ENCODE data around the gene RNF213.
A peak's percentile ranks its signal among the peaks of the same experiment; 100 is the strongest.

The RNF213 gene

GRCh38 chr17:80425835-80426426 is 165.3 kb downstream of the RNF213 start:
- Histone ChIP-seq H3K79me1 (replicated peaks; ENCODE audit: low read length, poor library complexity, severe bottlenecking) (peaks cover 5% of the 10 kb centered on the region), H3K36me3 (ENCODE audit: control insufficient read depth in 1 of 2, insufficient read depth in 2 of 2, low read depth in 1 of 2, low read length in 2 of 2) (peaks cover 10 to 19% of the 10 kb centered on the region in 2 experiments), H3K9me3 (ENCODE audit: control insufficient read depth, low read length) (no peaks in the 10 kb centered on the region), H3K9ac (ENCODE audit: low read length) (no peak overlapping the region), H2BK15ac (ENCODE audit: low read depth, poor library complexity, severe bottlenecking) (no peak overlapping the region), H3K4me1 (ENCODE audit: control insufficient read depth, insufficient read depth, low read depth, low read length) (peaks cover 8% of the 10 kb centered on the region), H2BK12ac (ENCODE audit: low read length in 2 of 2) (no peak overlapping the region), H3K18ac (ENCODE audit: low read depth in 1 of 2, low read length in 2 of 2) (no peak overlapping the region), H4K8ac (ENCODE audit: low read length) (no peak overlapping the region), H3K4me2 (ENCODE audit: low read length, poor library complexity, severe bottlenecking) (no peak overlapping the region), H3K27ac (ENCODE audit: low read length, poor library complexity, severe bottlenecking) (no peak overlapping the region), H3K27me3 (ENCODE audit: control insufficient read depth in 1 of 2, insufficient read depth in 1 of 2, low read length in 2 of 2) (peaks cover 0 to 8% of the 10 kb centered on the region in 2 experiments), H2AK5ac (ENCODE audit: low read length, severe bottlenecking) (no peak overlapping the region), H3K4ac (ENCODE audit: low read depth in 1 of 2, low read length in 2 of 2) (no peak overlapping the region), H4K91ac (ENCODE audit: low read length) (no peak overlapping the region), H3K14ac (ENCODE audit: low read length in 2 of 2) (no peak overlapping the region), H3K4me3 (ENCODE audit: insufficient read depth in 1 of 2, low read depth in 1 of 2, low read length in 2 of 2) (no peak overlapping the region), H2BK120ac (ENCODE audit: low read depth, low read length) (no peak overlapping the region), H2BK5ac (ENCODE audit: low read depth, low read length, poor library complexity, severe bottlenecking) (no peak overlapping the region), H3K23ac (ENCODE audit: low read length in 2 of 2) (no peak overlapping the region), H2AFZ (ENCODE audit: low read depth, low read length) (no peak overlapping the region)
- no peak for DNase-seq
- WGBS = 79% methylated on average over 9 of the region's 9 CpGs

- Histone ChIP-seq H3K36me3 (ENCODE audit: control insufficient read depth in 1 of 2, insufficient read depth in 2 of 2, low read depth in 1 of 2, low read length in 2 of 2) (peaks cover 10 to 19% of the 10 kb centered on the region in 2 experiments), H2AFZ (ENCODE audit: low read depth, low read length) (no peak overlapping the region), H2BK120ac (ENCODE audit: low read depth, low read length) (no peak overlapping the region), H4K8ac (ENCODE audit: low read length) (no peak overlapping the region), H3K4me2 (ENCODE audit: low read length, poor library complexity, severe bottlenecking) (no peak overlapping the region), H4K91ac (ENCODE audit: low read length) (no peak overlapping the region), H3K4me1 (ENCODE audit: control insufficient read depth, insufficient read depth, low read depth, low read length) (peaks cover 7% of the 10 kb centered on the region), H3K27me3 (ENCODE audit: control insufficient read depth in 1 of 2, insufficient read depth in 1 of 2, low read length in 2 of 2) (peaks cover 0 to 11% of the 10 kb centered on the region in 2 experiments), H3K9ac (ENCODE audit: low read length) (peak overlapping the region; percentile 8), H3K27ac (ENCODE audit: low read length, poor library complexity, severe bottlenecking) (no peak overlapping the region), H2BK12ac (ENCODE audit: low read length in 2 of 2) (peak overlapping the region in 1 of 2 experiments; percentile 31), H3K23ac (ENCODE audit: low read length in 2 of 2) (no peak overlapping the region), H3K79me1 (replicated peaks; ENCODE audit: low read length, poor library complexity, severe bottlenecking) (no peaks in the 10 kb centered on the region), H2BK15ac (ENCODE audit: low read depth, poor library complexity, severe bottlenecking) (no peak overlapping the region), H3K18ac (ENCODE audit: low read depth in 1 of 2, low read length in 2 of 2) (peak overlapping the region in 1 of 2 experiments; percentile 58), H3K4ac (ENCODE audit: low read depth in 1 of 2, low read length in 2 of 2) (peak overlapping the region in 1 of 2 experiments; percentile 4), H3K9me3 (ENCODE audit: control insufficient read depth, low read length) (no peaks in the 10 kb centered on the region), H3K14ac (ENCODE audit: low read length in 2 of 2) (no peak overlapping the region), H2AK5ac (ENCODE audit: low read length, severe bottlenecking) (no peak overlapping the region), H2BK5ac (ENCODE audit: low read depth, low read length, poor library complexity, severe bottlenecking) (no peak overlapping the region), H3K4me3 (ENCODE audit: insufficient read depth in 1 of 2, low read depth in 1 of 2, low read length in 2 of 2) (no peak overlapping the region)
- 41% methylated on average over 24 of the region's 24 CpGs for WGBS
- peak; percentile 72 for DNase-seq
These were observed 166.1 kb downstream of the RNF213 start for GRCh38 chr17:80426671-80427326.

DNA sequence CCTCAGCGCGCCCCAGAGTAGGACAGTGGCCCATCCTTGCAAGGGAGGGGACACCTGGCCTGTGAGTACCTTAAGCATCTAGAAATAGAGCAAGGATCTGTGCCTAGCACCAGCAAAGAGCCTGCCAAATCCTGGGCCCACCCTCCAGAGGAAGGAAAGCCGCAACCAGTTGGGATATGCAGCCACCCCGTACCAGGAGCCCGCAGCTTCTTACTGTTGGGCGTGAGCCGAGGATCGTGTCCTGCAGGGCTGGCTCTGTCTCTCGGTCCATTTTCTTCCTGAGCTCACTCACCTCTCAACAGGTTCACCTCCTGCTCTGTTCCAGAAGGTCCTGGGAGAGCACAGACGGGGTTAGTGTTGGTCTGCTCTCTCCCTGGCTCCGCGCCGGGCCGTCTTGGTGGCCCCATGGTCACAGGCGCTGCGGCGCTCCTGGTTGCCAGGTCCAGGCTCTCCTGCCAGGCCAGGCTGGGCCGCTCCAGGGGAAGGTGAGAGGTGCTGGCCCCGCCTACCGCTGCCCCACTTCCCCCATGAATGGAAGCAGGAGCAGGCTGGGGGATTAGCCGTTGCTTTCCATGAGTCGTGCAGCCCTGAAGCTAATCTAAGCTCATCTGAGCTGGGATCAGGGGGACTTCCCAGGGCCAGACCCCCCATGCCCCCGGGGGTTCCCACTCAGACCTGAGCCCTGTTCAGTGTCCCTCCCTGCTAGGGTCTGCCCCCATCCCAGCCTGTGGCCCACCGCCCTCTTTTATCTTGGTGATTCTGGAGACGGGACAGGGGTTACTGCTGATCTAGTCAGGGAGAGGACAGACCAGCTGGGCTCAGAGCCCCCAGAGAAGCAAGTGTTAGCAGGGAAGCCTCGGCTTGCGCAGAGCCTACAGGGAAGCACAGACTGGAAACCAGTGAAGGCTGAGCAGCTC is 167.0 kb downstream of the RNF213 start:
- WGBS = 84% methylated on average over 27 of the region's 27 CpGs
- Histone ChIP-seq H2BK15ac (ENCODE audit: low read depth, poor library complexity, severe bottlenecking) (no peak overlapping the region), H2BK12ac (ENCODE audit: low read length in 2 of 2) (no peak overlapping the region), H4K91ac (ENCODE audit: low read length) (no peak overlapping the region), H2AK5ac (ENCODE audit: low read length, severe bottlenecking) (no peak overlapping the region), H3K18ac (ENCODE audit: low read depth in 1 of 2, low read length in 2 of 2) (no peak overlapping the region), H3K14ac (ENCODE audit: low read length in 2 of 2) (no peak overlapping the region), H4K8ac (ENCODE audit: low read length) (no peak overlapping the region), H3K9me3 (ENCODE audit: control insufficient read depth, low read length) (no peaks in the 10 kb centered on the region), H3K4me2 (ENCODE audit: low read length, poor library complexity, severe bottlenecking) (no peak overlapping the region), H3K36me3 (ENCODE audit: control insufficient read depth in 1 of 2, insufficient read depth in 2 of 2, low read depth in 1 of 2, low read length in 2 of 2) (peaks cover 10 to 19% of the 10 kb centered on the region in 2 experiments), H3K27ac (ENCODE audit: low read length, poor library complexity, severe bottlenecking) (no peak overlapping the region), H3K9ac (ENCODE audit: low read length) (no peak overlapping the region), H3K4me1 (ENCODE audit: control insufficient read depth, insufficient read depth, low read depth, low read length) (peaks cover 7% of the 10 kb centered on the region), H2BK120ac (ENCODE audit: low read depth, low read length) (no peak overlapping the region), H3K79me1 (replicated peaks; ENCODE audit: low read length, poor library complexity, severe bottlenecking) (no peaks in the 10 kb centered on the region), H2AFZ (ENCODE audit: low read depth, low read length) (no peak overlapping the region), H2BK5ac (ENCODE audit: low read depth, low read length, poor library complexity, severe bottlenecking) (no peak overlapping the region), H3K23ac (ENCODE audit: low read length in 2 of 2) (no peak overlapping the region), H3K4me3 (ENCODE audit: insufficient read depth in 1 of 2, low read depth in 1 of 2, low read length in 2 of 2) (no peak overlapping the region), H3K27me3 (ENCODE audit: control insufficient read depth in 1 of 2, insufficient read depth in 1 of 2, low read length in 2 of 2) (peaks cover 0 to 12% of the 10 kb centered on the region in 2 experiments), H3K4ac (ENCODE audit: low read depth in 1 of 2, low read length in 2 of 2) (no peak overlapping the region)
- no peak for DNase-seq

- no peak overlapping the region for H2BK15ac ChIP-seq (ENCODE audit: low read depth, poor library complexity, severe bottlenecking)
- H2AFZ ChIP-seq (ENCODE audit: low read depth, low read length) = no peak overlapping the region
- H2BK5ac ChIP-seq (ENCODE audit: low read depth, low read length, poor library complexity, severe bottlenecking) = no peak overlapping the region
- H3K9ac ChIP-seq (ENCODE audit: low read length) = no peak overlapping the region
- no peaks in the 10 kb centered on the region for H3K9me3 ChIP-seq (ENCODE audit: control insufficient read depth, low read length)
- H3K14ac ChIP-seq (ENCODE audit: low read length in 2 of 2) = no peak overlapping the region
- no peak overlapping the region for H4K8ac ChIP-seq (ENCODE audit: low read length)
- H3K18ac ChIP-seq (ENCODE audit: low read depth in 1 of 2, low read length in 2 of 2) = no peak overlapping the region
- H3K4me1 ChIP-seq (ENCODE audit: control insufficient read depth, insufficient read depth, low read depth, low read length) = peaks cover 7% of the 10 kb centered on the region
- peaks cover 0 to 12% of the 10 kb centered on the region in 2 experiments for H3K27me3 ChIP-seq (ENCODE audit: control insufficient read depth in 1 of 2, insufficient read depth in 1 of 2, low read length in 2 of 2)
- H3K4ac ChIP-seq (ENCODE audit: low read depth in 1 of 2, low read length in 2 of 2) = no peak overlapping the region
- no peak overlapping the region for H2AK5ac ChIP-seq (ENCODE audit: low read length, severe bottlenecking)
- no peak overlapping the region for H2BK12ac ChIP-seq (ENCODE audit: low read length in 2 of 2)
- H3K4me2 ChIP-seq (ENCODE audit: low read length, poor library complexity, severe bottlenecking) = no peak overlapping the region
- no peak overlapping the region for H3K4me3 ChIP-seq (ENCODE audit: insufficient read depth in 1 of 2, low read depth in 1 of 2, low read length in 2 of 2)
- peak overlapping the region; percentile 52 for H4K91ac ChIP-seq (ENCODE audit: low read length)
- H3K36me3 ChIP-seq (ENCODE audit: control insufficient read depth in 1 of 2, insufficient read depth in 2 of 2, low read depth in 1 of 2, low read length in 2 of 2) = peaks cover 10 to 17% of the 10 kb centered on the region in 2 experiments
- H3K27ac ChIP-seq (ENCODE audit: low read length, poor library complexity, severe bottlenecking) = no peak overlapping the region
- H3K79me1 ChIP-seq (replicated peaks; ENCODE audit: low read length, poor library complexity, severe bottlenecking) = no peaks in the 10 kb centered on the region
- H3K23ac ChIP-seq (ENCODE audit: low read length in 2 of 2) = no peak overlapping the region
- DNase-seq = no peak
- no peak overlapping the region for H2BK120ac ChIP-seq (ENCODE audit: low read depth, low read length)
- WGBS = 93% methylated on average over 11 of the region's 12 CpGs
These were observed 167.7 kb downstream of the RNF213 start for GRCh38 chr17:80428363-80428762.
